GM19193 (cell line): Measurements from ENCODE around the gene NDUFV1.

ENCODE experiments used
- POLR2A ChIP-seq: IDR thresholded peaks from 4 replicates; pipeline ENCODE4 v1.6.1; 2011; ENCODE audit not compliant: insufficient read depth, insufficient read length; ENCODE audit errors: extremely low read depth

NDUFV1 gene

GRCh38 chr11:67656278-67656922 lies 49.7 kb downstream of the NDUFV1 start:
- no peak for TF ChIP-seq POLR2A

- TF ChIP-seq POLR2A, result no peak
These were observed 50.6 kb downstream of the NDUFV1 start for GRCh38 chr11:67657300-67657699.
